ENCODE data around the gene SLC35E1.

- TF ChIP-seq EZH2 (IDR thresholded peaks at IDR 0.05; ENCODE audit: insufficient read depth, low read length) = no peak
- TF ChIP-seq CTCF (IDR thresholded peaks at IDR 0.05; ENCODE audit: insufficient read depth, low read depth, low read length) = no peak
Observed at GRCh38 chr19:16531380-16531669, 40.9 kb downstream of the SLC35E1 start.

All from astrocyte (in vitro differentiated cells and primary cell).